ENCODE data around the gene ASB16.

The ASB16 gene

GRCh38 chr17:44191369-44191768 is 20.9 kb downstream of the ASB16 start:
- H3K4me3 ChIP-seq (ENCODE audit: low read length), result no peak overlapping the region
- H2BK5ac ChIP-seq (ENCODE audit: low read length), result no peak overlapping the region
- H3K27me3 ChIP-seq (ENCODE audit: insufficient read depth, low read length, poor library complexity), result no peaks in the 10 kb centered on the region
- peaks cover 4% of the 10 kb centered on the region for H3K4me1 ChIP-seq (ENCODE audit: control insufficient read depth, low read depth, low read length)
- no peak overlapping the region for H3K23ac ChIP-seq (ENCODE audit: low read length)
- peaks cover 7% of the 10 kb centered on the region for H3K79me1 ChIP-seq (ENCODE audit: low read length)
- H3K4ac ChIP-seq (ENCODE audit: low read depth, low read length), result no peak overlapping the region
- H2BK15ac ChIP-seq (replicated peaks; ENCODE audit: low read depth), result no peak overlapping the region
- H3K18ac ChIP-seq (ENCODE audit: low read length), result no peak overlapping the region
- H2AK5ac ChIP-seq (ENCODE audit: low read length), result no peak overlapping the region
- H3K79me2 ChIP-seq (ENCODE audit: control insufficient read depth, insufficient read depth, low read length), result peaks cover 5% of the 10 kb centered on the region
- H3K4me2 ChIP-seq (ENCODE audit: low read length), result no peak overlapping the region
- H3K36me3 ChIP-seq (ENCODE audit: control insufficient read depth, insufficient read depth, low read length), result peaks cover 9% of the 10 kb centered on the region
- no peak for DNase-seq
- no peak overlapping the region for H4K8ac ChIP-seq (ENCODE audit: low read depth, low read length)
- no peak overlapping the region for H3K9ac ChIP-seq (ENCODE audit: low read length)
- H3K27ac ChIP-seq (ENCODE audit: low read depth, low read length), result no peak overlapping the region
- no CpG with 5 or more reads among the region's 5 CpGs for WGBS (ENCODE audit: extremely low coverage, insufficient coverage, low lambda C conversion rate)
- no peak overlapping the region for H3K56ac ChIP-seq (ENCODE audit: low read length)
- H2BK120ac ChIP-seq (ENCODE audit: low read depth, low read length), result no peak overlapping the region
- H4K5ac ChIP-seq (ENCODE audit: low read length), result no peak overlapping the region

- Histone ChIP-seq H3K4me1 (ENCODE audit: control insufficient read depth, low read depth, low read length) (peaks cover 4% of the 10 kb centered on the region), H2BK5ac (ENCODE audit: low read length) (no peak overlapping the region), H4K8ac (ENCODE audit: low read depth, low read length) (no peak overlapping the region), H3K9ac (ENCODE audit: low read length) (peak overlapping the region; percentile 44), H2BK15ac (replicated peaks; ENCODE audit: low read depth) (no peak overlapping the region), H2BK120ac (ENCODE audit: low read depth, low read length) (no peak overlapping the region), H3K79me1 (ENCODE audit: low read length) (peaks cover 10% of the 10 kb centered on the region), H2AK5ac (ENCODE audit: low read length) (no peak overlapping the region), H3K4me3 (ENCODE audit: low read length) (no peak overlapping the region), H3K23ac (ENCODE audit: low read length) (no peak overlapping the region), H3K79me2 (ENCODE audit: control insufficient read depth, insufficient read depth, low read length) (peaks cover 9% of the 10 kb centered on the region), H4K5ac (ENCODE audit: low read length) (no peak overlapping the region), H3K4ac (ENCODE audit: low read depth, low read length) (no peak overlapping the region), H3K56ac (ENCODE audit: low read length) (peak overlapping the region; percentile 50), H3K36me3 (ENCODE audit: control insufficient read depth, insufficient read depth, low read length) (peaks cover 12% of the 10 kb centered on the region), H3K27me3 (ENCODE audit: insufficient read depth, low read length, poor library complexity) (no peaks in the 10 kb centered on the region), H3K4me2 (ENCODE audit: low read length) (no peak overlapping the region), H3K18ac (ENCODE audit: low read length) (no peak overlapping the region), H3K27ac (ENCODE audit: low read depth, low read length) (no peak overlapping the region)
- no CpG with 5 or more reads among the region's 7 CpGs for WGBS (ENCODE audit: extremely low coverage, insufficient coverage, low lambda C conversion rate)
- DNase-seq, result peak; percentile 88
These were observed 21.5 kb downstream of the ASB16 start for GRCh38 chr17:44191941-44192496.

- H2BK5ac ChIP-seq (ENCODE audit: low read length), result no peak overlapping the region
- H4K8ac ChIP-seq (ENCODE audit: low read depth, low read length), result no peak overlapping the region
- H3K4me3 ChIP-seq (ENCODE audit: low read length), result no peak overlapping the region
- H2BK120ac ChIP-seq (ENCODE audit: low read depth, low read length), result no peak overlapping the region
- no peak overlapping the region for H3K4me2 ChIP-seq (ENCODE audit: low read length)
- no peak overlapping the region for H3K4ac ChIP-seq (ENCODE audit: low read depth, low read length)
- H3K56ac ChIP-seq (ENCODE audit: low read length), result peak overlapping the region; percentile 22
- H4K5ac ChIP-seq (ENCODE audit: low read length), result no peak overlapping the region
- H3K79me2 ChIP-seq (ENCODE audit: control insufficient read depth, insufficient read depth, low read length), result peaks cover 14% of the 10 kb centered on the region
- no CpG with 5 or more reads among the region's 5 CpGs for WGBS (ENCODE audit: extremely low coverage, insufficient coverage, low lambda C conversion rate)
- peak overlapping the region; percentile 41 for H3K9ac ChIP-seq (ENCODE audit: low read length)
- peaks cover 4% of the 10 kb centered on the region for H3K4me1 ChIP-seq (ENCODE audit: control insufficient read depth, low read depth, low read length)
- DNase-seq, result no peak
- no peak overlapping the region for H2AK5ac ChIP-seq (ENCODE audit: low read length)
- no peak overlapping the region for H3K18ac ChIP-seq (ENCODE audit: low read length)
- peaks cover 11% of the 10 kb centered on the region for H3K79me1 ChIP-seq (ENCODE audit: low read length)
- H2BK15ac ChIP-seq (replicated peaks; ENCODE audit: low read depth), result no peak overlapping the region
- peaks cover 15% of the 10 kb centered on the region for H3K36me3 ChIP-seq (ENCODE audit: control insufficient read depth, insufficient read depth, low read length)
- H3K27me3 ChIP-seq (ENCODE audit: insufficient read depth, low read length, poor library complexity), result no peaks in the 10 kb centered on the region
- H3K23ac ChIP-seq (ENCODE audit: low read length), result no peak overlapping the region
- no peak overlapping the region for H3K27ac ChIP-seq (ENCODE audit: low read depth, low read length)
These were observed 22.2 kb downstream of the ASB16 start for GRCh38 chr17:44192750-44193149.

- Histone ChIP-seq H2BK5ac (ENCODE audit: low read length) (no peak overlapping the region), H3K4me3 (ENCODE audit: low read length) (no peak overlapping the region), H4K5ac (ENCODE audit: low read length) (no peak overlapping the region), H3K79me1 (ENCODE audit: low read length) (peaks cover 13% of the 10 kb centered on the region), H3K4me2 (ENCODE audit: low read length) (no peak overlapping the region), H3K4ac (ENCODE audit: low read depth, low read length) (no peak overlapping the region), H3K23ac (ENCODE audit: low read length) (no peak overlapping the region), H3K18ac (ENCODE audit: low read length) (no peak overlapping the region), H3K27ac (ENCODE audit: low read depth, low read length) (no peak overlapping the region), H2AK5ac (ENCODE audit: low read length) (no peak overlapping the region), H3K56ac (ENCODE audit: low read length) (peak overlapping the region; percentile 22), H3K9ac (ENCODE audit: low read length) (no peak overlapping the region), H2BK15ac (replicated peaks; ENCODE audit: low read depth) (no peak overlapping the region), H4K8ac (ENCODE audit: low read depth, low read length) (no peak overlapping the region), H2BK120ac (ENCODE audit: low read depth, low read length) (no peak overlapping the region), H3K36me3 (ENCODE audit: control insufficient read depth, insufficient read depth, low read length) (peaks cover 15% of the 10 kb centered on the region), H3K79me2 (ENCODE audit: control insufficient read depth, insufficient read depth, low read length) (peaks cover 19% of the 10 kb centered on the region), H3K4me1 (ENCODE audit: control insufficient read depth, low read depth, low read length) (peaks cover 4% of the 10 kb centered on the region), H3K27me3 (ENCODE audit: insufficient read depth, low read length, poor library complexity) (no peaks in the 10 kb centered on the region)
- WGBS (ENCODE audit: extremely low coverage, insufficient coverage, low lambda C conversion rate), result no CpG with 5 or more reads among the region's 14 CpGs
- no peak for DNase-seq
These were observed 23.0 kb downstream of the ASB16 start for GRCh38 chr17:44193326-44194084.

GRCh38 chr17:44197107-44197506 is 26.6 kb downstream of the ASB16 start:
- Histone ChIP-seq H2AK5ac (ENCODE audit: low read length) (no peak overlapping the region), H2BK5ac (ENCODE audit: low read length) (no peak overlapping the region), H3K79me1 (ENCODE audit: low read length) (peaks cover 13% of the 10 kb centered on the region), H3K27ac (ENCODE audit: low read depth, low read length) (no peak overlapping the region), H3K4ac (ENCODE audit: low read depth, low read length) (no peak overlapping the region), H3K4me1 (ENCODE audit: control insufficient read depth, low read depth, low read length) (peaks cover 4% of the 10 kb centered on the region), H3K23ac (ENCODE audit: low read length) (no peak overlapping the region), H3K4me2 (ENCODE audit: low read length) (no peak overlapping the region), H3K36me3 (ENCODE audit: control insufficient read depth, insufficient read depth, low read length) (peaks cover 11% of the 10 kb centered on the region), H3K79me2 (ENCODE audit: control insufficient read depth, insufficient read depth, low read length) (peaks cover 23% of the 10 kb centered on the region), H3K27me3 (ENCODE audit: insufficient read depth, low read length, poor library complexity) (no peaks in the 10 kb centered on the region), H3K18ac (ENCODE audit: low read length) (no peak overlapping the region), H3K9ac (ENCODE audit: low read length) (peak overlapping the region; percentile 97), H4K5ac (ENCODE audit: low read length) (no peak overlapping the region), H4K8ac (ENCODE audit: low read depth, low read length) (no peak overlapping the region), H3K4me3 (ENCODE audit: low read length) (no peak overlapping the region), H3K56ac (ENCODE audit: low read length) (peak overlapping the region; percentile 10), H2BK120ac (ENCODE audit: low read depth, low read length) (no peak overlapping the region), H2BK15ac (replicated peaks; ENCODE audit: low read depth) (no peak overlapping the region)
- no peak for DNase-seq
- no CpG with 5 or more reads among the region's 15 CpGs for WGBS (ENCODE audit: extremely low coverage, insufficient coverage, low lambda C conversion rate)

Measured in mesendoderm (in vitro differentiated cells).